K562 (cell line): Measurements from ENCODE around the gene PRUNE1. TPM values are rescaled to one million over a fixed set of nuclear protein-coding genes. Genes with fewer than 3 reads are reported as not detected.

ENCODE experiments used
- HNRNPL ChIP-seq: fragments of 200-400 bp; formaldehyde crosslinking; IDR thresholded peaks from 2 replicates; pipeline ENCODE4 v1.6.1; 2017; ENCODE audit warnings: low read depth, mild to moderate bottlenecking, low read length
- KDM1A ChIP-seq, 2 experiments: fragments of 450-650 bp; IDR thresholded peaks; 2 replicates each; pipeline ENCODE4 v1.6.1; 2016; ENCODE audit warnings: mild to moderate bottlenecking in 2 of 2
- NBN ChIP-seq: fragments of 450-650 bp; IDR thresholded peaks from 2 replicates; pipeline ENCODE4 v1.6.1; 2016; ENCODE audit warnings: low read depth, mild to moderate bottlenecking
- NCOA1 ChIP-seq: fragments of 450-650 bp; IDR thresholded peaks from 2 replicates; pipeline ENCODE4 v1.6.1; 2016; ENCODE audit warnings: low read depth
- NCOA2 ChIP-seq, 2 experiments: fragments of 450-650 bp; IDR thresholded peaks; 2 replicates each; pipeline ENCODE4 v1.6.1; 2018; ENCODE audit warnings: mild to moderate bottlenecking in 2 of 2, moderate library complexity in 1 of 2; ENCODE audit not compliant: partially characterized antibody in 2 of 2
- NR2C2 ChIP-seq, 2 experiments: fragments of 200-800 bp in 1 of 2; sonication (Bioruptor generic) in 1 of 2; sonication (generic) in 1 of 2; formaldehyde crosslinking in 1 of 2; IDR thresholded peaks; 2 replicates each; pipeline versions ENCODE4 v1.6.1 to v1.8.0; 2016 to 2022; ENCODE audit warnings: mild to moderate bottlenecking in 1 of 2, missing compliant biosample characterization in 1 of 2, missing genetic modification characterization in 1 of 2, missing genetic modification reagents in 1 of 2
- POU5F1 ChIP-seq: fragments of 150-350 bp; IDR thresholded peaks from 2 replicates; pipeline ENCODE4 v1.6.1; 2014; ENCODE audit warnings: borderline replicate concordance, low read length, low read depth, mild to moderate bottlenecking; ENCODE audit not compliant: partially characterized antibody
- U2AF1 ChIP-seq: fragments of 200-400 bp; formaldehyde crosslinking; optimal IDR thresholded peaks from 2 replicates; pipeline ENCODE3; 2017; ENCODE audit warnings: mild to moderate bottlenecking, low read depth, low read length, moderate library complexity
- ZNF124 ChIP-seq: sonication (generic); formaldehyde crosslinking; IDR thresholded peaks from 2 replicates; pipeline ENCODE4 v1.8.1; 2022; ENCODE audit warnings: missing genetic modification reagents
- ZNF143 ChIP-seq: sonication (generic); formaldehyde crosslinking; IDR thresholded peaks from 2 replicates; pipeline ENCODE4 v1.9.0; 2022; ENCODE audit warnings: mild to moderate bottlenecking, missing genetic modification reagents
- ZNF764 ChIP-seq: fragments of 250-450 bp; sonication (Bioruptor Pico); IDR thresholded peaks from 2 replicates; pipeline ENCODE4 v1.4.0; 2020; ENCODE audit warnings: low read depth, mild to moderate bottlenecking, moderate library complexity
- polyA plus RNA-seq, 8 experiments: library from polyadenylated mRNA; depleted of rRNA in 4 of 8; stranded (reverse) in 5 of 8; unstranded in 3 of 8; fragments of >200 nt; fragmentation: Nextera tagmentation in 2 of 8; fragmentation: Illumina TruSeq in 1 of 8; extraction: Ambion mirVana in 2 of 8; extraction: Trizol in 1 of 8; gene quantifications; 2 replicates each; pipeline versions ENCODE4 v1.2.1 to v1.2.3, GENCODE V29; 2011 to 2014; ENCODE audit warnings: inconsistent platforms in 1 of 8, missing spikeins in 1 of 8
- total RNA-seq, 7 experiments: library from RNA; depleted of rRNA in 6 of 7; stranded (reverse); fragments of >200 nt in 6 of 7; fragmentation: Illumina TruSeq in 2 of 7; extraction: Trizol in 2 of 7; gene quantifications; 2 replicates each; pipeline versions ENCODE4 v1.2.1 to v1.2.3, GENCODE V29; 2011 to 2021; ENCODE audit warnings: low replicate concordance in 1 of 7
- TF ChIP-seq, protein P1 (sequence below), 3 experiments: fragments of 200-800 bp in 1 of 3; sonication (Bioruptor generic) in 1 of 3; sonication (generic) in 1 of 3; formaldehyde crosslinking in 1 of 3; IDR thresholded peaks; 2 replicates each; pipeline versions ENCODE4 v1.6.1 to v1.8.0; 2016 to 2022; ENCODE audit warnings: mild to moderate bottlenecking in 2 of 3, missing compliant biosample characterization in 2 of 3, missing genetic modification characterization in 2 of 3, missing genetic modification reagents in 1 of 3
- TF ChIP-seq, protein P2 (sequence below): fragments of 450-650 bp; IDR thresholded peaks from 2 replicates; pipeline ENCODE4 v1.6.1; 2016; ENCODE audit warnings: mild to moderate bottlenecking, moderate library complexity

Gene PRUNE1
- total and polyA plus RNA-seq, 9 of the 15 experiments (the other 6 are each of a cell fraction or from before 2014, with no cell fraction given), result 16.7 to 48.3 (median 26.2) TPM

DNA sequence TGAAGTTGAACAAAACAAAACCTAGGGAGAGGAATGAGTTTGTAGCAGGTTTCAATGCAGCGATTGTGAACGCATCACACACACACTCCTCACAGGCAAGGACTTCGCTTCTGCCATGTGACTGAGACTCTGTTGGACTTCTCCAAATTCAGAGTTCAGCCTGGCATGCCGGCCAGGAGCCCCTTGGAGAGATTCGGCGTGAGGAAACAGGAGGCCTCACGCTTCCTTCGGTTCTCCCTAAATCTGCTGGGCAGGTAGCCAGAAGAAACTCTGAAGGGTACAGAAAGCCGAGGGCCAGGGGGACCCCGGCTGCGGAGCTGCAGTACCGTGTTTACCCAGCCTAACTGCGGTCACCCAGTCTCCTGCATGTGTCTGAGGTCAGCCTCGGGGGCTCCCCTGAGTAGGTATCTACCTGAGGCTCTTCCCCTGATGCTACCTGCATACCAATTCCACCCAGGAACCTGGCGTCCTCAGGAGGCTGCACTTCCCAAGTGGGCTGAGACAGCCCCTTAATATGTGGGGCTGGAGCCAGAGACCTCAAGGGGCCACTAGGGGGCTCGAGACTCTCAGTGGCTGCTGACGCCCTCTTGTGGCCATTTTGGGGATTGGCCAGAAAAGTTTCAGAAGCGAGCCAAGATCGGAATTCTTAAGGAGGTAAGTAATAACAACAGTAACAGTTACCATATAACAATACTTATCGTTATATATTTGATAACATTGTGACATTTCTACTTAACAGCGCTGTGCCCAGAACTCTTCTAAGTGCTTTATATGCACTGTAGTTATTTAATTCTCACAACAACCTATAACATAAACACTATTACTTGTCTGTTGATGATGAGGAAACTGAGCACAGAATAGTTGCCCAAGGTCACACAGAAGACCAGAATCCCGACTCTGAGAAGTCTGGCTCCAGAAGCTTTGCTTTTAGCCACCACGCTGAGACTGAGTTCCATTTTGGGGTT lies 28.9 kb upstream of the PRUNE1 start (continued):
- TF ChIP-seq, protein P1, sequence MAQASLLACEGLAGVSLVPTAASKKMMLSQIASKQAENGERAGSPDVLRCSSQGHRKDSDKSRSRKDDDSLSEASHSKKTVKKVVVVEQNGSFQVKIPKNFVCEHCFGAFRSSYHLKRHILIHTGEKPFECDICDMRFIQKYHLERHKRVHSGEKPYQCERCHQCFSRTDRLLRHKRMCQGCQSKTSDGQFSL (CRISPR knock-in tag; IDR thresholded peaks at IDR 0.05), result no peak
- TF ChIP-seq, protein P1 (tag; IDR thresholded peaks at IDR 0.05), result no peak
- TF ChIP-seq POU5F1 (no peak), ZNF143 (no peak), HNRNPL (no peak), ZNF124 (CRISPR knock-in tag) (no peak), U2AF1 (no peak), NR2C2 (CRISPR knock-in tag; IDR thresholded peaks at IDR 0.05) (no peak), NR2C2 (tag; IDR thresholded peaks at IDR 0.05) (no peak), NCOA2 (IDR thresholded peaks at IDR 0.05; ENCODE audit: partially characterized antibody in 2 of 2) (no peak), ZNF764 (CRISPR knock-in tag) (no peak), NCOA1 (0 out of 2 replicates have a peak, but pooled peaks have one; percentile 9), KDM1A (IDR thresholded peaks at IDR 0.05) (no peak), NBN (no peak)
- TF ChIP-seq, protein P2, sequence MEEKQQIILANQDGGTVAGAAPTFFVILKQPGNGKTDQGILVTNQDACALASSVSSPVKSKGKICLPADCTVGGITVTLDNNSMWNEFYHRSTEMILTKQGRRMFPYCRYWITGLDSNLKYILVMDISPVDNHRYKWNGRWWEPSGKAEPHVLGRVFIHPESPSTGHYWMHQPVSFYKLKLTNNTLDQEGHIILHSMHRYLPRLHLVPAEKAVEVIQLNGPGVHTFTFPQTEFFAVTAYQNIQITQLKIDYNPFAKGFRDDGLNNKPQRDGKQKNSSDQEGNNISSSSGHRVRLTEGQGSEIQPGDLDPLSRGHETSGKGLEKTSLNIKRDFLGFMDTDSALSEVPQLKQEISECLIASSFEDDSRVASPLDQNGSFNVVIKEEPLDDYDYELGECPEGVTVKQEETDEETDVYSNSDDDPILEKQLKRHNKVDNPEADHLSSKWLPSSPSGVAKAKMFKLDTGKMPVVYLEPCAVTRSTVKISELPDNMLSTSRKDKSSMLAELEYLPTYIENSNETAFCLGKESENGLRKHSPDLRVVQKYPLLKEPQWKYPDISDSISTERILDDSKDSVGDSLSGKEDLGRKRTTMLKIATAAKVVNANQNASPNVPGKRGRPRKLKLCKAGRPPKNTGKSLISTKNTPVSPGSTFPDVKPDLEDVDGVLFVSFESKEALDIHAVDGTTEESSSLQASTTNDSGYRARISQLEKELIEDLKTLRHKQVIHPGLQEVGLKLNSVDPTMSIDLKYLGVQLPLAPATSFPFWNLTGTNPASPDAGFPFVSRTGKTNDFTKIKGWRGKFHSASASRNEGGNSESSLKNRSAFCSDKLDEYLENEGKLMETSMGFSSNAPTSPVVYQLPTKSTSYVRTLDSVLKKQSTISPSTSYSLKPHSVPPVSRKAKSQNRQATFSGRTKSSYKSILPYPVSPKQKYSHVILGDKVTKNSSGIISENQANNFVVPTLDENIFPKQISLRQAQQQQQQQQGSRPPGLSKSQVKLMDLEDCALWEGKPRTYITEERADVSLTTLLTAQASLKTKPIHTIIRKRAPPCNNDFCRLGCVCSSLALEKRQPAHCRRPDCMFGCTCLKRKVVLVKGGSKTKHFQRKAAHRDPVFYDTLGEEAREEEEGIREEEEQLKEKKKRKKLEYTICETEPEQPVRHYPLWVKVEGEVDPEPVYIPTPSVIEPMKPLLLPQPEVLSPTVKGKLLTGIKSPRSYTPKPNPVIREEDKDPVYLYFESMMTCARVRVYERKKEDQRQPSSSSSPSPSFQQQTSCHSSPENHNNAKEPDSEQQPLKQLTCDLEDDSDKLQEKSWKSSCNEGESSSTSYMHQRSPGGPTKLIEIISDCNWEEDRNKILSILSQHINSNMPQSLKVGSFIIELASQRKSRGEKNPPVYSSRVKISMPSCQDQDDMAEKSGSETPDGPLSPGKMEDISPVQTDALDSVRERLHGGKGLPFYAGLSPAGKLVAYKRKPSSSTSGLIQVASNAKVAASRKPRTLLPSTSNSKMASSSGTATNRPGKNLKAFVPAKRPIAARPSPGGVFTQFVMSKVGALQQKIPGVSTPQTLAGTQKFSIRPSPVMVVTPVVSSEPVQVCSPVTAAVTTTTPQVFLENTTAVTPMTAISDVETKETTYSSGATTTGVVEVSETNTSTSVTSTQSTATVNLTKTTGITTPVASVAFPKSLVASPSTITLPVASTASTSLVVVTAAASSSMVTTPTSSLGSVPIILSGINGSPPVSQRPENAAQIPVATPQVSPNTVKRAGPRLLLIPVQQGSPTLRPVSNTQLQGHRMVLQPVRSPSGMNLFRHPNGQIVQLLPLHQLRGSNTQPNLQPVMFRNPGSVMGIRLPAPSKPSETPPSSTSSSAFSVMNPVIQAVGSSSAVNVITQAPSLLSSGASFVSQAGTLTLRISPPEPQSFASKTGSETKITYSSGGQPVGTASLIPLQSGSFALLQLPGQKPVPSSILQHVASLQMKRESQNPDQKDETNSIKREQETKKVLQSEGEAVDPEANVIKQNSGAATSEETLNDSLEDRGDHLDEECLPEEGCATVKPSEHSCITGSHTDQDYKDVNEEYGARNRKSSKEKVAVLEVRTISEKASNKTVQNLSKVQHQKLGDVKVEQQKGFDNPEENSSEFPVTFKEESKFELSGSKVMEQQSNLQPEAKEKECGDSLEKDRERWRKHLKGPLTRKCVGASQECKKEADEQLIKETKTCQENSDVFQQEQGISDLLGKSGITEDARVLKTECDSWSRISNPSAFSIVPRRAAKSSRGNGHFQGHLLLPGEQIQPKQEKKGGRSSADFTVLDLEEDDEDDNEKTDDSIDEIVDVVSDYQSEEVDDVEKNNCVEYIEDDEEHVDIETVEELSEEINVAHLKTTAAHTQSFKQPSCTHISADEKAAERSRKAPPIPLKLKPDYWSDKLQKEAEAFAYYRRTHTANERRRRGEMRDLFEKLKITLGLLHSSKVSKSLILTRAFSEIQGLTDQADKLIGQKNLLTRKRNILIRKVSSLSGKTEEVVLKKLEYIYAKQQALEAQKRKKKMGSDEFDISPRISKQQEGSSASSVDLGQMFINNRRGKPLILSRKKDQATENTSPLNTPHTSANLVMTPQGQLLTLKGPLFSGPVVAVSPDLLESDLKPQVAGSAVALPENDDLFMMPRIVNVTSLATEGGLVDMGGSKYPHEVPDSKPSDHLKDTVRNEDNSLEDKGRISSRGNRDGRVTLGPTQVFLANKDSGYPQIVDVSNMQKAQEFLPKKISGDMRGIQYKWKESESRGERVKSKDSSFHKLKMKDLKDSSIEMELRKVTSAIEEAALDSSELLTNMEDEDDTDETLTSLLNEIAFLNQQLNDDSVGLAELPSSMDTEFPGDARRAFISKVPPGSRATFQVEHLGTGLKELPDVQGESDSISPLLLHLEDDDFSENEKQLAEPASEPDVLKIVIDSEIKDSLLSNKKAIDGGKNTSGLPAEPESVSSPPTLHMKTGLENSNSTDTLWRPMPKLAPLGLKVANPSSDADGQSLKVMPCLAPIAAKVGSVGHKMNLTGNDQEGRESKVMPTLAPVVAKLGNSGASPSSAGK, result 0 out of 2 replicates have a peak, but pooled peaks have one; percentile 44
